GM19099 (cell line): ENCODE measurements around the gene PTCH1.

Source experiments
- POLR2A ChIP-seq: IDR thresholded peaks from 3 replicates; pipeline ENCODE4 v1.6.1; 2011; ENCODE audit warnings: low read depth; ENCODE audit not compliant: insufficient read length; ENCODE audit errors: extremely low read depth

The PTCH1 gene

DNA sequence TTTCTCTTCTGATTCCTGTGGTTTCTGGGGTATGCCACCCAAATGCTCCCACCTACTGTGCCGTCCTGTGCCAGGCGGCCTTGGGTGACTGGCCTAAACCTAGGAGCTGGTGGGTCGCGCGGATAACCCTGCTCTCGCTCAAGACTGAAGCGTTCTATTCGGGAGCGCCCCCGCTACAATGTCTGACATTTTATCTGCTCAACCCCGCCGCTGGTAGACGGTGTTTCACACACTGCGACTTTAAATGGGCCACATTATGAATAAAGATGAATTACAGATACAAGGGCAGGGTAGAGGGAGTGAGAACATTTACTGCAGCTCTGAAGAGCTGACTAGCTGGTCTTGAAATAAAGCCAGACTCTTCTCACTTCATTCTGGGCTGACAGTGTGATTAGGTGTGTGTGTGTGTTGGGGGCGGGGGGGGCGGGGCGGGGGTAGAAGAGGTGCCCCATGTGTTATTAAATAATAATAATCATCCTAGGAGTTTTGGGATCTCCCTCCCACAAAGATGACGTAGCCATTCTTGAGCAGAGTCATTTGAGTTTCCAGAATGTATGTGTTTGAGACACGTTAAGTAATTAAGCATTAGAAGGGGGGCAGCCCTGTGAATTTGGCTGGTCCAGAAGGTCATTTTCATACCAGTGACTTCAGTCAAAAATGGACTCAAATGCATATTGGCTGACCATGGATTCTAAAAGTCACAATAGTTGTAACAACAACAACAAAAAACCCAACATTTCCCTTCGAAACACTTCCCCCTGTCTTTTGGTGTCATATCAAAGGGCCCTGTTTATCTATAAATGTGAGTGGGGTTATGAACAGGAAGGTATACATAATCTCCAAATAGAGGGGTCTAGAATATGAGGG, 1.0 kb upstream of the PTCH1 start:
- no peak for TF ChIP-seq POLR2A

DNA sequence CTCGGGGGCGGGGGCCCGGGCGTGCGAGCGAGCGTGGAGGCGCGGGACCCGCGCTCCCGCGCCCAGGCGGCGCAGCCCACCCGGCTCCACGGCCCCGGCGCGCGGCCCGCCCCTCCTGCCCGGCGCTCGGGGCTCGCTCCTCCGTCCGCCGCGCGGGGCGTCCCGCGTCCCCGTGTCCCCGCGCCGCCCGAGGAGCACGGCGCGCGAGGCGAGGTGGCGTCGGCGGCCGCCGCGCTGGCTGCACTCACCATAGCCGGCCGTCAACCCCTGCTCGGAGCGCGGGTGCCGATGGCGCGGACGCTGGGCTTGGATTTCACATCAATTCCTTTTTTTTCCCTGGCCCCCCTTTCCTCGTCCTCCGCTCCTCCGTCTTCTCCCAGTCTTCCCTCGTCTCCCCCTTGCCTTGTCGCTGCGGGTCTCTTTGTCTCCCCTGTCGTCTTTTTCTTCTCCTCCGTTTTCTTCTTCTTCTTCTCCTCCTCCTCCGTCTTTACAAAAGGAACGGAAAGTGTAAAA, 494 bp downstream of the PTCH1 start:
- TF ChIP-seq POLR2A: no peak

DNA sequence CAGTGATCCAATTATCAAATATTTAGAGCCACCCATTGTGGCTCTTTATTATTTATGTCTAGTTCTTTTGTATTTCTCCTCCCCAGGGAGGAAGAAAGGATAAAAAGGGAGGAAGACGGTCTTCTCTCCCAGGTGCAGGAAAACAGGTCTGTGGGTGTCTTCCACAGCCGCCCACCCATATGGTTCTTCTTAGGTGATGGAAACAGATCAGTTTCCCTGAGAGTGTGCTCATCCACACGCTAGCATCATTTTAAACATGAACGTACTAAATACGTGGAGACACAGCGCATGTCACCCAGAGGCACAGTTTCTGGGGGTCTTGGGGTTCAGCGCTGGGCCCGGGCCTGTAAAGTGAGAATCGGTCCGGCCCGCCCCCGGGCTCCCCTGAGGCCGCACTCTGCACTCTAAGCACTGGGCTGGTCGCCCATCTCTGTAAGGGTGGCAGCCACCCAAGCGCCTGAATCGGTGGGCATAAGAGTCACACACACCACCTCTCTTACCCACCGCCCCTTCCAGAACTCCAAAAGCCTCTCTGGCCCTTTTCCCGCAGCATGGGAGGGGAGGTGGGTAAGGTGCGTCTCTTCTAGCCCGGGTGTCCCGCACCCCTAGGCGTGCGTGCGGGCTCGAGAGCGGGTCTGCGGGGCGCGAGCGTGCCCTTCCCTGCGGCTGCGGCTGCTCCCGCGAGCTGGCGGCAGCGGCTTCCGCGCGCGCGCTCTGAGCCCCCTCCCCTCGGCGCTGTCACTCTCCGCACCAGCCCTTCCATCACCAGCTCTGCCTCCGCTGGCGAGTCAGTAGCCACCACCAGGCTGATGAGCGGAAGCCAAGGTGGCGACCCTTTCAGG, 1.3 kb downstream of the PTCH1 start:
- no peak for TF ChIP-seq POLR2A

DNA sequence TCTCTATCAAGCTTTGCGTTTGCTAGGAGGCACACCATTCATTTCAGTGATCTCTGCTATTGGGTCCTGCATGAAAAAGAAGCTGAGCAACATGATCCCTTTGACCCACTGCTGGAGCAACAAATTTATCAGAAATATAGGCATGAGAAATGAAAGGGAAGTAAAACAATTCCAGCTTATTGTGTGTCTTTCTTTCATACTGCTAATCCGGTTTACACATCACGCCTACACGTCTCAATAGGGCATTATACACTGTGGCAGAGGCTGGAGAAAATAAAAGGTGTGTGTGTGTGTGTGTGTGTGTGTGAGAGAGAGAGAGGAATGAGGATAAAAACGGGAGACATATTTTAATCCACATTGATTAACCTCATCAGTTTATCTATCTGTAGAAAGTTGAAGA, 2.4 kb downstream of the PTCH1 start:
- TF ChIP-seq POLR2A: no peak

DNA sequence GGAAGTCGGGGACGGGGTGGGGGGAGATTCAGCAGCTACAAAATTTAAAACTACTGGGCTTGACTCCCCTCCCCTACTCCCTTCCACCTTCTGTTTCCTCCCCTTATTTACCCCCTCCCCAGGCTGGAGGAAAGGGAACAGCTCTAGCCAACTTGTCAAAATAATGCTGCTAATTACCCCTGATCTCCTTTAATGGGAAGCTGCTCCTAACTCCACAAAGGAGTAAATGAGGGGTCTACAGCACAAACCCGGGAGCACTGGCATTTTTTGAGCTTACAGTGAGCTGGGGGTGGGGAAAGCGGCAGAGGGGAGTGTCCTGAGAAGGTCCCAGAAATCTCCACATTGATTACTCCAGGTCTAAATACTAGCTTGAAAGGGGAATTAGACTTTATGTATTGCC, 3.1 kb downstream of the PTCH1 start:
- no peak for TF ChIP-seq POLR2A

DNA sequence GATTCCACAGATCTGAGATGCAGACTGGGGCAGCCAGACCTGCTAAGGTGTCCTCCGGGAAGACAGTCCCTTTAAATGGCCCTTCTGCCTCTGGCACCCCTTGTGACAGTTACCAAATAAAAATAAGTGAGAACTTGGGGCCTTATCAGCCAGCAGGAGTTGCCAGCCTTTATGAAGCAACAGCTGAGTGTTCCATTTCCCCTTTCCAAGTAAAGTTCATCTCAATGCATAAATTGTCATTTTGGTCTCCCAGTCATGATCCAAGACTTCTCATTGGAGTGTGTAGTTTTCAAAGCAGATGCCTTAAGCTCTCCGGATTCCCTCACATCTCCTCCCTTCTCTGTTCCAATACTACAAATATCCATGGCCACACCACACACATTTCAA, 4.1 kb downstream of the PTCH1 start:
- TF ChIP-seq POLR2A: no peak

DNA sequence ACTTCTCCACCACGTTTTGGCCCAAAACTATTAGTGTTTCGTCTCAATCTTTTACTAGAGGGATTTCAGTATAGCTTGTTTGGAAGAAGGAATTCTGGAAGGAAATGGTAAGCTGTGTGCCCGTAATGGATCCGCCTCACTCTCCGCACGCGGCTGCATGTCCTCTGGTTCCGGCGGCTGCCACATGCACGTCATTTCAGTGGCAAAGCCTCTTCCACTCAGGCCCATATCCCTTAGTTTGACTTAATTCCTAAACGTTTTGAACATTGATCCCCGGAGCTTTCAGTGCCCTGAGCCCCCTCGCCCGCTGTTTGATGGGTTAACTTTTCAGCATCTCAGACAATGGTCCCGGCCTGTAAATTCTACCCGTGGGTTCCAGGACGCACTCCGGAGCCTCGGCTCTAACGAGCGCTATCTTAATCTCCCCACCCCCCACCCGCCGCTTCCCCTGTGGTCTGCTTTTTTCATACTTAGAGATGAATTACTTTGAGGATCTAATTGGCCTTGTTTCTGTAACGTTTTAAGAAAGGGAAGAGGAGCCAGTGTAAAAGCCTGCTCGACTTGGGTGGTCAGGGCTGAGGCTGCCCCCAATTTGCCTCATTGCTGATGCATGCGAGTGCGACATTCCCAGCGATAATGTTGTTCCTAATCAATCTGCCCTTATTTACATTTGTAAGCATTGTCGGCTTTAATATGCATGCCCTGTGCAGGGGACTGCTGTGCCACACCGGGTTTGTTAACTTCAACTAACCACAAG, 4.6 kb downstream of the PTCH1 start:
- no peak for TF ChIP-seq POLR2A

DNA sequence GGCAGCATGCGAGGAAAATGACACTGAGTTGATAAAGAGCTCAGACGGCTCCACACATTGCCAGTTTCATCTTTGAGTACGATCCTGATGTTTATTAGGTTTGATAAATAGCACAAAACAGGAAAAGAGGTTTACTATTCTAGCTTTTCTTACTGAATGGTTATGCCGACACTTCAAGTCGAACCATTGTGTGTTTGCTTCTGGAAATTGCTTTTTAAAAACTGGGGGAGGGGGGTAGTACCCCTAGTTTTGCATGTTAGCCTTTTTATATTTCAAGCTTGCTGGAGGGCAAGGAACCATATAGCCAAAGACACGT, 5.2 kb downstream of the PTCH1 start:
- TF ChIP-seq POLR2A: no peak

DNA sequence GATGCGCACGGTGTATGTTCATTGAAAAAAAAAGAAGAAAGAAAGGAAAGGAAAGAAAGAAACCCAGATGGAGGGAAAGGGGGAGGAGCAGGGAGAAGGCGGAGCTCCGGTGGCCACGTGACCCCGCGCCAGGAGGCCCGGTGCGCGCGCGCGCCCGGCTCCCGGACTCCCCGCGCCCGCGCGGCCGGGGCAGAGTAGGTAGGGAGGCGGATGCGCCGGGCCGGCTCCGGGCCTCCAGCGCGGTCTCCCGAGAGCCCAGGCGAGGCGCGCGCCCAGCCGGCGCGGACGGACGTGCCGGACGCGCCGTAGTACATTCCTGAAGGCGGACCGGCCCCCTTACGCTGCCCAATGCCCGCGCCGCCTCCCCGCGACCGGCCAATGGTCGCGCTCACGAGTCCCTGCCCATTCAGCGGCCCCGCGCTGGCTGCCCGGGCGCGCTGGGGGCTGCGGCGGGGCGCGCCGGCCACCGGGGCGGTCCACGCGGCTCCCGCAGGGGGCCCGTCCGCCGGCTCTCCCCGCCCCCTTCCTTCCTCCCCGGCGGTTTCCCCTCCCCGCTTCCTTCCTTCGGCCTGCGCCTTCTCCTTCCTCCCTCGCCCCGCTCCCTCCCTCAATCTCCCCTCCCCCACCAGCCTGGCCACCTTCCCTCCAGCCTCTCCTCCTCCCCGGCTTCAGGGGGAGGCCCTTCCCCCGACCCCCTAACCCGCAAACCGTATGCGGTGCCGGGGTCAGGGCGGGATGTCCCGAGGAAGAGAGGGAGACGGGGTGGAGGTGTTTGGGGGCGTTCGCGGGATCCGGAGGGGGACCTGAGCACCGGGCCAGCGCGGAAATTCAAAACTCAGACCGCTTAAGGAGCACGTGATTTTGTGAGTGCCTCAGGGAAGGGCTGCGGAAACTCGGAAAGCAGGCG, 5.8 kb downstream of the PTCH1 start:
- peak; percentile 84 for TF ChIP-seq POLR2A

DNA sequence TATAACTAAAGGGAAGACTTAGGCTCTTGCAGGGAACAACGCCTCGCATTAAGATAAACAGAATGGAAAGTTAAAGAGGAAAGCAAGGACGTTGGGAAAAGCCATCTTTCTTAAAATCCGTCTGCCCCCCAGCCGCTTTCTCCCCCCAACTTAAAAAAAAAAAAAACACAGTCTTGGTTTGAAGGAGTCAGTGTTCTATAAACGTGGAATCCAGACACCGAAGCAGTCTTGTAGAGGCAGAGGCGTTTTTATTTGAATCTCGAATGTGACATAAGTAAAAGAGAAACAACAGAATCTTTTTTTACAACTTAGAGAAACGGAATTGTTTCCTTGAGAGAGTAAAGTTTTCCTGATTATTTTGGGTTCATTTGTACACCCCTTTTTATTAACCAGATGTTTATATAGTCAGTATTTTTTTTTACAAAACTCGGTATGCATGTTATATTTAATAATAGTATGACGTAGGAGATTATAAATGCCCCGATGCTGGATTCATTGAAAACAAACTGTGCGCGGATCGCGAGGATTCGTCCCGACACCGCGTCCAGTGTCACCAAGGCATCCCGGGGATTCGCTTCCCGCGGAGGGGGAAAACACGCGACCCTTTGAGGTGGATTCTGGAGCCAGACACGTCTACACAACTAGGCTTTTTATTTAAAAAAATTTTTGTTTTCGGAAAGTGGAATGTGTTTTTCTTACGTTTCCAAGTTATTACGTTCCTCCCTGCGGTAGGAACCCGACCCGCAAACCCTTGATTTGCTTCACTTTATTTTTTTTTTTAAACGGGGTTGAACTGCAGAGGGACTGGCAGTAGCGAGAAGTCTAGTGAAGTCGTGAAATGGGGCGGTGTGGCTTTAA, 6.7 kb downstream of the PTCH1 start:
- no peak for TF ChIP-seq POLR2A

DNA sequence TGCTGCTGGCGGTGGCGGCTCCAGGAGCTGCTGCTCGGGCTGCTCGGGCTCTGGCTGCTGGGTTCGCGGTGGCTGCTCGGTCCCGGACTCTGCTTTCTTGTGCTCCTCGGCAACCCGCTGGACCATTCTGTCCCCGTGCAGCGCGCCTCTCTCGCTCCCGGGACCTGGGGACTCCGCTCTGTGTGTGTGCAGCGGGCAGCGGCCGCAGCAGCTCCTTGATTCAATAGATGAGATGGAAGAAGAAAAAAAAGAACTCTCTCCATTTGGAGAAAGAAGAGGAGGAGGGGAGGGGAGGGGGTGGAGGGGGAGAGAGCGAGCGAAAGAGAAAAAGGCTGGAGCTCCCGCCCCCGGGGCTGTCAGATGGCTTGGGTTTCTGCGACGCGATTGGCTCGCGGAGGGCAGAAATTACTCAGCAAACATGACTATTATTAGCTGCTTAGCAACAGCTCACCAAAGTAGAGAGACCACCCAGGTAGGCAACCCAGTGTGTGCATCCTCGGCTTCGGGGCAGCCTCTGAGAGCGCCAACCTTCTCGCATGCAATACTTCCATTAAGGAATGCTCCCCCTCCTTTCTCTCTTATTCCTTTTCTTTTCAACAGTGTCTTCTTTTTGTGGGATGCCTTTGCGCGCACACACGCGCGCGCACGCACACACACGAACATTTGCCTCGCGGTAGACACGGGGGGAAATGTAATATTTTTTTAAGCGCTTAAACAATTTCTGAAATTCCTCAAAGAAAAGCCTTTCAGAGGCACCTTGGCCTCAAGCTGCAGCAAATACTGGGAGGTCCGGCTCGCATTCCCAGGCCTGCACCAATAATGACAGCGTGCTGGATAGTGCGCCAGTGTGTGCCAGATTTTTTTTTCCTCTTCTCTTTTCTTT, 7.6 kb downstream of the PTCH1 start:
- peak; percentile 50 for TF ChIP-seq POLR2A

DNA sequence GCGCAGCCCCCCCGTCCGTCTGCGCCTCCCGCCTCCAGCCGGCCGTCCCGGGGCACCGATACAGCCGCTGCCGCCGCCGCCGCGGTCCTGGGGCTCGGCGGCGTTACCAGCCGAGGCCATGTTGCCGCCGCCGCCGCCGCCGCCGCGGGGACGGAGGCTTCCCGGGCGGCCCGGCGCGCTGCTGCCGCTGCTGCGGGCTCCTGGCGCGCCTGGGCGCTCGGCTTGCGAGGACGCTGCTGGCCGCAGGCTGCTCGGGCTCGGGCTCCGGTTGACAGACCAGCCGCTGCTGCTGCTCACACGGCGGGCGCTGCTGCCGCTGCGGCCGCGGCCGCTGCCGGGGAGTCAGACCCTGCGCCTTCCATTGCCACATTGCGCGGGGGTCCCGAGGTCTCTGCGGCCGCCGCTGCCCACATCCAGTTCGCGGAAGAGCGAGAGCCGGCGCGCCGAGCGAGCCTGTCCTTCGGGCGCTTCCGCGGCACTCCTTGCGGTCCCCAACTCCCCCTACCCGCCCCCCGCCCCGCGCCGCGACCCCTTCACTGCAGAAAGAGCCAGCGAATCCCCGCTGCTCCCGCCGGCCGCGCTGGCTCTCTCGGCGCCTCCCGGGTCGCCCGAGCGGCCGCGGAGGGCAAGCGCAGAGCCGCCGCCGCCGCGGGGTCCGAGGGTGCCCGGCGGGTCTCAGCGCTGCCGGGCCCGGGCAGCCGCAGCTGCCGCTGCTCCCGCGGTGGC, 8.4 kb downstream of the PTCH1 start:
- no peak for TF ChIP-seq POLR2A
